ENCODE data around the gene MYO10. TPM values are rescaled to one million over a fixed set of nuclear protein-coding genes. Genes with fewer than 3 reads are reported as not detected.

Gene MYO10
- total RNA-seq, 2 donors from 2014 or later, result 40.0 to 89.2 TPM

DNA sequence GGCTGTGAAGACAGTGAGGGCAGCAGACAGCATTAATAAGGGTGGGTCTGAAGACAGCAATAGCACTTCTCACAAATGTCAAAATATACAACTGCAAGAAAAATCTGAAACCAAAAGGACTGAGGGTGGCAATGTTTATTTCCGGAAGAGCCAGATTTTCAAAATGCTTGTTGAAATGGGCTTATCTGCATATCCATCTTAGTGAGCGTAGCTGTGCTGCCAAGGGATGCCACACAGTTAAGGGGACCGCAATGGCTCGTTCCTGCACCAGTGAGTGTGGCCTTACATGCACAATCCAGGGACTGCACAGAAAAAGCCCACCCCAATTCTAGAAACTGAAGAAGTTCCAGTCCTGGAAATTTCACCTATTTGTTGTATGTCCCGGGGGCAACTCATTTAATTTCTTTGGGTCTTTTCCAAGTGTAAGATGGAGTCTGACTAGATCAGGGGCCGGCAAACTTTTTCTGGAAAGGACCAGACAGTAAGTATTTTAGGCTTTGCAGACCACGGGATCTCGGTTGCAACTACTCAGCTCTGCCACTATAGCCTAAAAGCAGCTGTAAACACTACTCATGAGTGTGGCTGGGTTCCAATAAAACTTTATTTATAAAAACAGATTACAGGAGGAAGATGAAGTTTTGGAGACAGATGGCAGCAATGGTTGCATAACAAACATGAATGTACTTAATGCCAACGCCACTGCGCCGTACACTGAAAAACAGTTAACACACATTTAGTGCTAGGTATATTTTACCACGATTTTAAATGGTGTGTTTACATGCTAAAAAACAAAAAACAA, 154.1 kb downstream of the MYO10 start:
- peaks cover 65% of the 10 kb centered on the region for H3K36me3 Mint-ChIP-seq (ENCODE audit: low read depth)
- Histone ChIP-seq H3K9me3 (ENCODE audit: control insufficient read depth, low read length) (no peaks in the 10 kb centered on the region), H3K9ac (ENCODE audit: extremely low read depth, low read length, poor library complexity, severe bottlenecking) (no peak overlapping the region), H3K4me1 (ENCODE audit: control insufficient read depth, insufficient read depth, low read length) (no peaks in the 10 kb centered on the region), H3K36me3 (ENCODE audit: control insufficient read depth, insufficient read depth, low read length) (peaks cover 85% of the 10 kb centered on the region), H3K27me3 (ENCODE audit: control insufficient read depth, insufficient read depth, low read length, poor library complexity, severe bottlenecking) (no peaks in the 10 kb centered on the region), H3K4me3 (ENCODE audit: low read length) (no peak overlapping the region), H3K27ac (ENCODE audit: low read depth, low read length) (no peak overlapping the region)
- no peak overlapping the region for H3K27ac Mint-ChIP-seq
- no peaks in the 10 kb centered on the region for H3K9me3 Mint-ChIP-seq
- 90 to 98% methylated on average over 10 to 12 of the region's 12 CpGs for WGBS, 2 experiments (ENCODE audit: insufficient coverage in 1 of 2, insufficient read length in 1 of 2)
- H3K4me3 Mint-ChIP-seq, result no peak overlapping the region
- DNase-seq, result no peak
- peaks cover 3% of the 10 kb centered on the region for H3K4me1 Mint-ChIP-seq
- TF ChIP-seq, protein P1, sequence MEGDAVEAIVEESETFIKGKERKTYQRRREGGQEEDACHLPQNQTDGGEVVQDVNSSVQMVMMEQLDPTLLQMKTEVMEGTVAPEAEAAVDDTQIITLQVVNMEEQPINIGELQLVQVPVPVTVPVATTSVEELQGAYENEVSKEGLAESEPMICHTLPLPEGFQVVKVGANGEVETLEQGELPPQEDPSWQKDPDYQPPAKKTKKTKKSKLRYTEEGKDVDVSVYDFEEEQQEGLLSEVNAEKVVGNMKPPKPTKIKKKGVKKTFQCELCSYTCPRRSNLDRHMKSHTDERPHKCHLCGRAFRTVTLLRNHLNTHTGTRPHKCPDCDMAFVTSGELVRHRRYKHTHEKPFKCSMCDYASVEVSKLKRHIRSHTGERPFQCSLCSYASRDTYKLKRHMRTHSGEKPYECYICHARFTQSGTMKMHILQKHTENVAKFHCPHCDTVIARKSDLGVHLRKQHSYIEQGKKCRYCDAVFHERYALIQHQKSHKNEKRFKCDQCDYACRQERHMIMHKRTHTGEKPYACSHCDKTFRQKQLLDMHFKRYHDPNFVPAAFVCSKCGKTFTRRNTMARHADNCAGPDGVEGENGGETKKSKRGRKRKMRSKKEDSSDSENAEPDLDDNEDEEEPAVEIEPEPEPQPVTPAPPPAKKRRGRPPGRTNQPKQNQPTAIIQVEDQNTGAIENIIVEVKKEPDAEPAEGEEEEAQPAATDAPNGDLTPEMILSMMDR (conservative IDR thresholded peaks at IDR 0.05), result no peak
- H3K27me3 Mint-ChIP-seq (ENCODE audit: insufficient read depth), result no peaks in the 10 kb centered on the region

DNA sequence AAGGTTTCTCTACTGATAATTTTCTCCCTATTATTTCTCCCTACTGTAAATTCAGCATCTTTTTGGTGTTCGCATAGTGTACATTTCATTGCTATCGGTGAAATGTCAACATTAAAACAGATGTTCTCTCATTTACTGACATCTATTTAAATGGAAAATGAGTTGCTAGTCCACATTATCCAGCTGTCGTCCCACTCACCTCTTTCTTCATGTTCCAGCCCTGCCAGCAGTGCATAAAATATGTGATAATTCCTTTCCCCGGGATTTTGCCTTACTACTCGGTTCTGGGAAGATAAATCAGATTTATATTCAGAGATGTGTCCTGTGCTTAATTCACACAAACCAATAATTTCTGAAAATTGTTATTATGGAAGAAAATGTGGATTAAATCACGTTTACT, 155.8 kb downstream of the MYO10 start:
- Histone ChIP-seq H3K36me3 (ENCODE audit: control insufficient read depth, insufficient read depth, low read length) (peaks cover 97% of the 10 kb centered on the region), H3K4me1 (ENCODE audit: control insufficient read depth, insufficient read depth, low read length) (no peaks in the 10 kb centered on the region), H3K9ac (ENCODE audit: extremely low read depth, low read length, poor library complexity, severe bottlenecking) (no peak overlapping the region), H3K4me3 (ENCODE audit: low read length) (no peak overlapping the region), H3K27me3 (ENCODE audit: control insufficient read depth, insufficient read depth, low read length, poor library complexity, severe bottlenecking) (no peaks in the 10 kb centered on the region), H3K9me3 (ENCODE audit: control insufficient read depth, low read length) (no peaks in the 10 kb centered on the region), H3K27ac (ENCODE audit: low read depth, low read length) (no peak overlapping the region)
- no peak overlapping the region for H3K27ac Mint-ChIP-seq
- no peak overlapping the region for H3K4me3 Mint-ChIP-seq
- TF ChIP-seq, protein P1 (conservative IDR thresholded peaks at IDR 0.05), result no peak
- peaks cover 3% of the 10 kb centered on the region for H3K4me1 Mint-ChIP-seq
- DNase-seq, result no peak
- H3K36me3 Mint-ChIP-seq (ENCODE audit: low read depth), result peaks cover 66% of the 10 kb centered on the region
- no peaks in the 10 kb centered on the region for H3K27me3 Mint-ChIP-seq (ENCODE audit: insufficient read depth)
- whole genome bisulfite sequencing, 2 experiments (ENCODE audit: insufficient coverage in 1 of 2, insufficient read length in 1 of 2), result 93 to 98% methylated on average over 6 of the region's 6 CpGs
- no peaks in the 10 kb centered on the region for H3K9me3 Mint-ChIP-seq

DNA sequence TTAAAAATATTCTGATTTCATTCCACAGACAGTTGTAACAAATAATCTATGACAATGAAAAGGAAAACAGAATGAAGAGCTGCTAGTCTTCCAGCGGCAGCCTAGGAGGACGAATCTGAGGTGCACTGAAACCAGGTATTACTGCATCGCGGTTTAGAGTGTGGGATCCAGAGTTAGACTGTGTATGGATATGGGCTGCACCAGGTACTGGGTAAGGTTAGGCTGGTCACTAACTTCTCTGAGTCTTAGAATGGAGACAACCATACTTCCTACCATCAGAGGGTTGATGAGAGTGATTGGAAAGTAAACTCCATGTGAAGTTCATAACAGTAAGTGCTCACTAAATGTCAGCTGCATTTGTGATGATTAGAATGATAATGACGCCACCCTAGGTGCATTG, 158.7 kb downstream of the MYO10 start:
- no peaks in the 10 kb centered on the region for H3K9me3 ChIP-seq (ENCODE audit: control insufficient read depth, low read length)
- Mint-ChIP-seq H3K9me3 (no peaks in the 10 kb centered on the region), H3K27me3 (ENCODE audit: insufficient read depth) (no peaks in the 10 kb centered on the region), H3K27ac (no peak overlapping the region), H3K4me1 (peaks cover 5% of the 10 kb centered on the region), H3K4me3 (no peak overlapping the region), H3K36me3 (ENCODE audit: low read depth) (peaks cover 56% of the 10 kb centered on the region)
- H3K27me3 ChIP-seq (ENCODE audit: control insufficient read depth, insufficient read depth, low read length, poor library complexity, severe bottlenecking), result no peaks in the 10 kb centered on the region
- no peak overlapping the region for H3K4me3 ChIP-seq (ENCODE audit: low read length)
- H3K9ac ChIP-seq (ENCODE audit: extremely low read depth, low read length, poor library complexity, severe bottlenecking), result no peak overlapping the region
- TF ChIP-seq, protein P1 (conservative IDR thresholded peaks at IDR 0.05), result no peak
- H3K36me3 ChIP-seq (ENCODE audit: control insufficient read depth, insufficient read depth, low read length), result peaks cover 92% of the 10 kb centered on the region
- 99 to 100% methylated on average over 4 to 5 of the region's 5 CpGs for WGBS, 2 experiments (ENCODE audit: insufficient coverage in 1 of 2, insufficient read length in 1 of 2)
- DNase-seq, result no peak
- H3K4me1 ChIP-seq (ENCODE audit: control insufficient read depth, insufficient read depth, low read length), result no peaks in the 10 kb centered on the region
- H3K27ac ChIP-seq (ENCODE audit: low read depth, low read length), result no peak overlapping the region

Measured in endodermal cell (in vitro differentiated cells).